Activated CD4-positive, alpha-beta T cell treated with anti-CD3 and anti-CD28 coated beads, Interleukin-2, Interleukin-6, amounts not matched to agents 100 ng/mL and 50 ng/mL, durations not matched to agents 16 hours and 8 hours (primary cell): ENCODE results near the gene FFAR3.

Experiments used
- DNase-seq: peaks from one replicate; pipeline ENCODE4 v3.0.0-alpha.2; 2020

FFAR3 gene

GRCh38 chr19:35404879-35405622 lies 46.8 kb downstream of the FFAR3 start:
- DNase-seq: peak; percentile 64

GRCh38 chr19:35407619-35408018 lies 49.4 kb downstream of the FFAR3 start:
- no peak for DNase-seq

GRCh38 chr19:35408284-35409171 lies 50.3 kb downstream of the FFAR3 start:
- DNase-seq: no peak

- no peak for DNase-seq
Observed at GRCh38 chr19:35409191-35409590, 50.9 kb downstream of the FFAR3 start.
